GM18505 (cell line): ENCODE data around the gene EEFSEC.

Experiments
- ATAC-seq: cut with Tn5 transposase; IDR thresholded peaks from one replicate; pipeline ENCODE4 v1.9.1; 2021; ENCODE audit not compliant: unreplicated experiment
- POLR2A ChIP-seq: IDR thresholded peaks from 4 replicates; pipeline ENCODE4 v1.6.1; 2011; ENCODE audit warnings: borderline replicate concordance; ENCODE audit not compliant: insufficient read depth, insufficient read length; ENCODE audit errors: extremely low read depth

Gene EEFSEC

GRCh38 chr3:128416578-128417211 lies 263.4 kb downstream of the EEFSEC start:
- no peak for ATAC-seq
- no peak for TF ChIP-seq POLR2A

GRCh38 chr3:128418900-128419299 lies 265.6 kb downstream of the EEFSEC start:
- no peak for ATAC-seq
- no peak for TF ChIP-seq POLR2A

- no peak for ATAC-seq
These were observed 266.0 kb downstream of the EEFSEC start for GRCh38 chr3:128419311-128419710.

GRCh38 chr3:128420289-128420688 lies 267.0 kb downstream of the EEFSEC start:
- no peak for ATAC-seq
- TF ChIP-seq POLR2A = no peak

More at GRCh38 chr3:128419311-128419710, 266.0 kb downstream of the EEFSEC start:
- TF ChIP-seq POLR2A = no peak

GRCh38 chr3:128420720-128421438 lies 267.6 kb downstream of the EEFSEC start:
- TF ChIP-seq POLR2A = no peak
- ATAC-seq = no peak

- ATAC-seq = no peak
These were observed 268.2 kb downstream of the EEFSEC start for GRCh38 chr3:128421439-128421836.

GRCh38 chr3:128421966-128422365 lies 268.7 kb downstream of the EEFSEC start:
- no peak for TF ChIP-seq POLR2A
- no peak for ATAC-seq

More at GRCh38 chr3:128421439-128421836, 268.2 kb downstream of the EEFSEC start:
- TF ChIP-seq POLR2A = no peak

- no peak for TF ChIP-seq POLR2A
- no peak for ATAC-seq
These were observed 269.7 kb downstream of the EEFSEC start for GRCh38 chr3:128422762-128423524.

- ATAC-seq = no peak
- no peak for TF ChIP-seq POLR2A
These were observed 270.4 kb downstream of the EEFSEC start for GRCh38 chr3:128423525-128424147.

GRCh38 chr3:128424508-128425069 lies 271.3 kb downstream of the EEFSEC start:
- no peak for ATAC-seq
- no peak for TF ChIP-seq POLR2A

- ATAC-seq = no peak
- no peak for TF ChIP-seq POLR2A
These were observed 272.0 kb downstream of the EEFSEC start for GRCh38 chr3:128425142-128425845.

- no peak for TF ChIP-seq POLR2A
- ATAC-seq = no peak
These were observed 272.5 kb downstream of the EEFSEC start for GRCh38 chr3:128425846-128426127.
